DMS53 treated with DMSO at 0.1 percent for 48 hours (cell line): ENCODE results near the gene CPEB4.

Source experiments
- DNase-seq: peaks from one replicate; lab custom pipeline; 2025; ENCODE audit not compliant: unreplicated experiment; lab: John Stamatoyannopoulos, UW

The CPEB4 gene

GRCh38 chr5:173971681-173972345, 83.7 kb downstream of the CPEB4 start:
- no peak for DNase-seq

GRCh38 chr5:173972607-173972924, 84.4 kb downstream of the CPEB4 start:
- DNase-seq: no peak

- peak; percentile 70 for DNase-seq
Observed at GRCh38 chr5:173972925-173973615, 84.9 kb downstream of the CPEB4 start.

DNA sequence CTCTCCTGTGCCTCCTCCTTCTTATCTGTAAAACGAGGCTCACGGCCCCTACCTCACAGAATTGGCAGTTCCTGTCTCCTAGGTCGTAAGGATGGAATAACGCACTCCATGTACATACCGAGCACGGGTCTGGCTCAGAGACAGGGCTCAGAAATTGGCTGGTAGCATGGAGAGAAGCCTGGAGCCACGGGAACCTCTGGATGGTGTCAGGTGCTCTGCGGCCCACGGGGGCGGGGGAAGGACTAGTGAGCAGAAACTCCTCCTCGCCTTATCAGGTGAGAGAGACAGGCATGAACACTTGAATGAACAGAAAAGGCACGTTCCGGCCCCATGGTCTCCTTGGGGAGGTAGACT, 85.4 kb downstream of the CPEB4 start:
- peak; percentile 70 for DNase-seq

GRCh38 chr5:173974688-173975239, 86.6 kb downstream of the CPEB4 start:
- DNase-seq: no peak

DNA sequence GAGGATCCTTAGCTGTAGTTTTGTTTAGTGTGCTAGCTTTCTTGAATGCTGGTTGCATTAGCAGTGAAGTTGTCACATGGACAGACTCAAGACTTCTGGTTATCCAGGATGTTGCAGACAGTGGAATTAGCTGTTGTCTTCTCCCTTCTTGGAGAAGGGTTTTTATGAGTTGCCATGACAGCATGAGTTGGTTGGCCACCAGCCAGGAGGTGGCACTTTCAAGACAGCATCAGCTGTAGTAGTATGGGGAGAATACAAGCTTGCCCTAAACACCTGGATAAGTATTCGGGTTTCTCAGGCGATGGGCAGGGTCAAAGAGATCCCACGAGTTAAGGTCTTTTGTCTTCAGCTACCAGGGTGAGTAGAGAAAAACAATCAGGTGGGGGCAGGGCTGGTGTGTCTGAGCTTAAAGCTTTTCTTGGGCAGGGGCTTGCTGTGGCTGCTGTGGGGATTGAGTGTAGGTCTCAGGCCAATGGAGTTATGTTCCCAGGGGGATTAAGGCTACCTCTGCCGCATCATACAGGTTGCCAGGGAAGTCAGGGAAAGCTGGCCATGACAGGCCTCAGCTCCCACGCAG, 93.1 kb downstream of the CPEB4 start:
- DNase-seq: no peak

DNA sequence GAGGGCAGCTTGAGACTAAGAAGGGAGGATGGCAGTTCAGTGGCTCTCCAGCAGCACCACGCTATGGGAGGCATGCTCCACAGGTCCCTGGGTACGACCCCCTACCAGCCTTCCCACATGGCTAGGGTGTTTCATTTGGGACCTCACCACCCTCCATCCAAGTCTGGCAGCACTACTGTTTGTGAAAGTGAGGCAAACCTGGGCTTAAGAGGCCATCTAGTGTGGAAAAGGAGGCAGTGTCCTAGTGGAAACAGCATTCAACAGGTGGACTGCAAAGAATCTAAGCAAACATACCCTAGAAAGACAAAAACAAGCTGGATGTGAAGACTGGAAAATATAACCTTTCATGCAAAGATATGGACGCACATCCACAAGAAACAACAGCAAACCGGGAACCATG, 96.1 kb downstream of the CPEB4 start:
- DNase-seq: peak; percentile 61

DNA sequence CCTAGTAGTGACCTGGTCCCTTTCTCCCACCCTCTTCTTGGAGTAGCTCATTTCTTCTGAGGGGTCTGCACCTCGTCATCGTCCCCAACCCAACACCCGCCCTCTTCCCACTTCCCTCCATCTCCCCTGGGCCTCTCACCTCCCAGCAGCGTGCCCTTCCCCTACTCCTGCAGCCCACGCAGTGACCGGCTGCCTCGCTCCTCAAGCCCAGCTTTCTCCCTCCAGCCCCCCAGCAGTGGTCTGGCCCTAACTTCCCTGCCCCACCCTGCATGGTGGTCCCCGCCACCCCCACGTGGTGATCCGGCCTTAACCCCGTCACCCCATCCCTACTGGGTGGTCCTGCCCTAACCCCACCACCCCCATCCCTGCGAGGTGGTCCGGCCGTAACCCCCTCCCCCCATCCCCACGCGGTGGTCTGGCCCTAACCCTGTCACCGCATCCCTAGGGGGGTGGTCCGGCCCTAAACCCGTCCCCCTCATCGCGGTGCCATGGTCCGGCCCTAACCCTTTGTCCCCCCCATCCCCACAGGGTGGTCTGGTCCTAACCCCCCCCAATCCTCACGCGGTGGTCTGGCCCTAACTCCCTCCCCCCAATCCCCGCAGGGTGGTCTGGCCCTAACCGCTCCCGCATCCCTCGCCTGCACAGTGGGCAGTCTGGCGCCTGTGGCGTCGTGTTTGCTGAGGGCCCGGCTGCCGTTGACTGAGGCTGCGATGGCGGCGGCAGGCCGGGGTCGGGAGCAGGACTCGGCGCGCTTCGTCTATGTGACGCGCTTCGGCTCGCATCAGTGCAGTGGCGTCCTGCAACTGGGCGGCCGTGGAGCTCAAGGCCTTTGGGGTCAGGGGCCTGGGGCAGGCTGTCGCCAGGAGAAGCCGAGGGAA, 100.6 kb downstream of the CPEB4 start, which contains the start of gene C5orf47:
TSS of gene C5orf47 (plus strand) at position 617 of the 878 bp plus-strand sequence. CDS start at position 711, 94 bp downstream.
- DNase-seq: no peak

DNA sequence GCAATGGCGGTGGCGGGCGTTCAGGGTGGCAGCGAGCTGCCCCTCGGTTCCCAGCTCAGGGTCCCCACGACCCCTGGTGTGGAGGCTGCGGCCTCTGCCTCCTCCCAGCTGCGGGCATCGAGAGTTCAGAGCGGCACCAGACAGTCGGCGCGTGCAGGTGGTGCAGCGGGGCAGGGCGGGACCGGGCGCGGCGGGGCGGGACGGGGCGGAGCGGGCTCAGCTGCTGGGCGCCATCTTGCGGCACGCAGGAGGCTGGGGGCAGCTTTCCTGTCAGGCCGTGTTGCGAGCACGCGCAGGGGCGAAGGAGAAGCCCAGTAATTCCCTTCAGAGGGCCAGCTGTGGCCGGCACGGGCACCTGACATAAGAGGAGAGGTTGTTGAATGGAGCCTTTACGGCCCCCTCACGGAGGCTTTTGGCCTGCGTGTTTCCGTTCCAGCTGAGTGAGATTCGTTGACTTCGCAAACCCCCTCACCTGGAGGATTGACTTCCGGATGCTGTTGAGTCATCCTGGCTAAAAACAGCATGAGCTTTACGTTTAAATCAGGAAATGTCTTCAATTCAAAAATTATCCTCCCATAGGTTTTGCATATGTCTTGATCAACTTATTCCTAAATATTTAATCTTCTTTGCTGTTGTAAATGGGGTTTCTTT, 101.4 kb downstream of the CPEB4 start:
- DNase-seq: peak; percentile 31

DNA sequence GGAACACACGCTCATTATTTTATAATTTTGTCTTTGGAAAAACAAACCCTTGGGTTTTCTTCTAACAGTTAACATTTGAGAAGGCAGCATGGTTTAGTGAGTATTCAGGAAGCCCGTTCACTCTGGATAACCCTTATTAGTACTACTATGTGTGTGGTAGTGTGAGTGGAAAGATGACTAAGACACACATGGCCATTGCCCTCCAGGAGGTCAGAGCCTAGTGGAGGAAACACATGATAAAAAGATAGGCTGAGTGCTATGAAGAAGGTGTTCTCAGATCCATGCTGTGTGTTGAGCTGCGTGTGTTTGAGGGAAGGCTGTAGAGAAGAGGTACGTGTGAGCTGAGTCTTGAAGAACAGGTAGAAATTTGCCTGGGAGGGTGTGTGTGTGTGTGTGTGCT, 109.2 kb downstream of the CPEB4 start:
- DNase-seq: no peak

GRCh38 chr5:173998531-173998930, 110.4 kb downstream of the CPEB4 start:
- no peak for DNase-seq

GRCh38 chr5:174000076-174000475, 111.9 kb downstream of the CPEB4 start:
- no peak for DNase-seq

GRCh38 chr5:174003795-174004194, 115.6 kb downstream of the CPEB4 start:
- DNase-seq: no peak

GRCh38 chr5:174008922-174009321, 120.8 kb downstream of the CPEB4 start:
- DNase-seq: no peak

DNA sequence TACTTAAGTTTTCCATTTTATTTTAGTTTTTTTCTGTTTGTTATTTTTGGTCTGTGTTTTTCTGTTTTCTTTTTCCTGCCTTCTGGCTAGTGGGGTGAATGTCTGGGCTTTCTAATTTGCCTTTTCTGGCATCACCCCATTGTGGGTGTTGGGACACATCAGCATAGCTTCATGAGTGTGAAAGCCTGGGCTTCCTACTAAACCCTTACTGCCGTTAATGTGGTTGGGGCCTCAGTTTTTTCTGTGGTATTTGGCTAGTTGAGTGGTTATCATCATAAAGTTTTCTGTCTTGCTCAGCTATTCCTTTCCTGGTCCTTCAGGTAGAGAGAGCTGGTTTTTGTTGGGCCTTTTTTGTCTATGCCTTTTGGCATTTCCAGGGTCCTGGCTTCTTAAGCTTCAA, 122.2 kb downstream of the CPEB4 start:
- DNase-seq: no peak

DNA sequence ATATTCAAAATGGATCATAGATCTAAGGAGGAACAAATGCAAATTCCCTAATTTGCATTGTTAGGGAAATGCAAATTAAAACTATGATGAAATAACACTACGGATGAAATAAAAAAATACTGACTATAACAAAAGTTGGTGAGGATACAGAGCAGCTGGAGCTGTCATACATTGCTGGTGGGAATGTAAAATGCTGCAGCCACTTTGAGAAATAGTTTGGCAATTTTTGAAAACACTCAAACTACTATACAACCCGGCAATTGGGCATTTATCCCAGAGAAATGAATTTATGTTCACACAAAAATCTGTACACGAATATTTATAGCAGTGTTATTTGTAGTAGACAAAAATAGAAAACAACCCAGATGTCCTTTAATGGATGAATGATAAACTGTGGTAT, 123.3 kb downstream of the CPEB4 start:
- no peak for DNase-seq
